Measurements from ENCODE around the gene PDSS2.

- TF ChIP-seq, protein P1, sequence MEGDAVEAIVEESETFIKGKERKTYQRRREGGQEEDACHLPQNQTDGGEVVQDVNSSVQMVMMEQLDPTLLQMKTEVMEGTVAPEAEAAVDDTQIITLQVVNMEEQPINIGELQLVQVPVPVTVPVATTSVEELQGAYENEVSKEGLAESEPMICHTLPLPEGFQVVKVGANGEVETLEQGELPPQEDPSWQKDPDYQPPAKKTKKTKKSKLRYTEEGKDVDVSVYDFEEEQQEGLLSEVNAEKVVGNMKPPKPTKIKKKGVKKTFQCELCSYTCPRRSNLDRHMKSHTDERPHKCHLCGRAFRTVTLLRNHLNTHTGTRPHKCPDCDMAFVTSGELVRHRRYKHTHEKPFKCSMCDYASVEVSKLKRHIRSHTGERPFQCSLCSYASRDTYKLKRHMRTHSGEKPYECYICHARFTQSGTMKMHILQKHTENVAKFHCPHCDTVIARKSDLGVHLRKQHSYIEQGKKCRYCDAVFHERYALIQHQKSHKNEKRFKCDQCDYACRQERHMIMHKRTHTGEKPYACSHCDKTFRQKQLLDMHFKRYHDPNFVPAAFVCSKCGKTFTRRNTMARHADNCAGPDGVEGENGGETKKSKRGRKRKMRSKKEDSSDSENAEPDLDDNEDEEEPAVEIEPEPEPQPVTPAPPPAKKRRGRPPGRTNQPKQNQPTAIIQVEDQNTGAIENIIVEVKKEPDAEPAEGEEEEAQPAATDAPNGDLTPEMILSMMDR (conservative IDR thresholded peaks at IDR 0.05; ENCODE audit: low read length): no peak
- TF ChIP-seq EZH2phosphoT487 (IDR thresholded peaks at IDR 0.05; ENCODE audit: borderline replicate concordance): no peak
These were observed 273.9 kb downstream of the PDSS2 start for GRCh38 chr6:107185391-107185970.
